K562 (cell line): ENCODE results near the gene PMFBP1. TPM values are rescaled to one million over a fixed set of nuclear protein-coding genes. Genes with fewer than 3 reads are reported as not detected.

Source experiments
- ARID3B ChIP-seq: fragments of 250-450 bp; sonication (Bioruptor Pico); IDR thresholded peaks from 2 replicates; pipeline ENCODE4 v1.4.0; 2020; ENCODE audit warnings: borderline replicate concordance
- ARNT ChIP-seq, 2 experiments: fragments of 450-650 bp; IDR thresholded peaks; 2 replicates each; pipeline ENCODE4 v1.6.1; 2016; ENCODE audit warnings: mild to moderate bottlenecking in 1 of 2
- HDAC1 ChIP-seq, 2 experiments: fragments of 450-650 bp; IDR thresholded peaks; 2 replicates each; pipeline ENCODE4 v1.6.1; 2016 to 2017; ENCODE audit warnings: inconsistent platforms in 1 of 2, mild to moderate bottlenecking in 1 of 2, moderate library complexity in 1 of 2
- HDAC2 ChIP-seq: fragments of 450-650 bp; IDR thresholded peaks from 2 replicates; pipeline ENCODE4 v1.6.1; 2016; ENCODE audit warnings: mild to moderate bottlenecking
- HMGN3 ChIP-seq: IDR thresholded peaks from 2 replicates; pipeline ENCODE4 v1.6.1; 2011; ENCODE audit warnings: borderline replicate concordance, low read depth, mild to moderate bottlenecking, mixed read lengths, low read length; ENCODE audit not compliant: insufficient read length; ENCODE audit errors: extremely low read depth
- HOXB6 ChIP-seq: fragments of 250-450 bp; sonication (Bioruptor Pico); IDR thresholded peaks from 2 replicates; pipeline ENCODE4 v1.5.1; 2022; ENCODE audit warnings: mild to moderate bottlenecking, borderline replicate concordance
- SRSF9 ChIP-seq: fragments of 200-400 bp; formaldehyde crosslinking; IDR thresholded peaks from 2 replicates; pipeline ENCODE4 v1.6.1; 2017; ENCODE audit warnings: low read depth, low read length, borderline replicate concordance
- SUPT5H ChIP-seq: fragments of 450-650 bp; IDR thresholded peaks from 2 replicates; pipeline ENCODE4 v1.6.1; 2016
- TCF7L2 ChIP-seq: fragments of 150-350 bp; IDR thresholded peaks from 2 replicates; pipeline ENCODE4 v1.6.1; 2016; ENCODE audit warnings: low read depth, mild to moderate bottlenecking, low read length, moderate library complexity
- ZBTB43 ChIP-seq: sonication (generic); formaldehyde crosslinking; IDR thresholded peaks from 2 replicates; pipeline ENCODE4 v1.8.0; 2023; ENCODE audit warnings: mild to moderate bottlenecking, missing genetic modification reagents
- ZNF140 ChIP-seq: fragments of 250-450 bp; sonication (Bioruptor Pico); IDR thresholded peaks from 2 replicates; pipeline ENCODE4 v1.8.0; 2021; ENCODE audit warnings: moderate library complexity, mild to moderate bottlenecking, inconsistent platforms
- ZNF197 ChIP-seq: fragments of 200-800 bp; sonication (Bioruptor generic); IDR thresholded peaks from 2 replicates; pipeline ENCODE4 v1.6.1; 2016; ENCODE audit warnings: low read depth, missing genetic modification characterization, missing compliant biosample characterization
- ZNF445 ChIP-seq: fragments of 250-450 bp; sonication (Bioruptor Pico); IDR thresholded peaks from 2 replicates; pipeline ENCODE4 v1.4.0; 2020; ENCODE audit warnings: low read depth, mild to moderate bottlenecking, moderate library complexity
- ZNF644 ChIP-seq: fragments of 200-800 bp; sonication (Bioruptor generic); IDR thresholded peaks from 2 replicates; pipeline ENCODE4 v1.6.1; 2016; ENCODE audit warnings: low read depth, missing genetic modification characterization, missing compliant biosample characterization
- polyA plus RNA-seq, 8 experiments: library from polyadenylated mRNA; depleted of rRNA in 4 of 8; stranded (reverse) in 5 of 8; unstranded in 3 of 8; fragments of >200 nt; fragmentation: Nextera tagmentation in 2 of 8; fragmentation: Illumina TruSeq in 1 of 8; extraction: Ambion mirVana in 2 of 8; extraction: Trizol in 1 of 8; gene quantifications; 2 replicates each; pipeline versions ENCODE4 v1.2.1 to v1.2.3, GENCODE V29; 2011 to 2014; ENCODE audit warnings: inconsistent platforms in 1 of 8, missing spikeins in 1 of 8
- total RNA-seq, 7 experiments: library from RNA; depleted of rRNA in 6 of 7; stranded (reverse); fragments of >200 nt in 6 of 7; fragmentation: Illumina TruSeq in 2 of 7; extraction: Trizol in 2 of 7; gene quantifications; 2 replicates each; pipeline versions ENCODE4 v1.2.1 to v1.2.3, GENCODE V29; 2011 to 2021; ENCODE audit warnings: low replicate concordance in 1 of 7
- TF ChIP-seq, protein P1 (sequence below): conservative IDR thresholded peaks from 2 replicates; pipeline ENCODE4 v1.6.1; 2011; ENCODE audit warnings: low read depth, mild to moderate bottlenecking, low read length; ENCODE audit not compliant: control insufficient read depth
- TF ChIP-seq, protein P2 (sequence below), 2 experiments: IDR thresholded peaks in 1 of 2; conservative IDR thresholded peaks in 1 of 2; 2 replicates each; pipeline ENCODE4 v1.6.1; 2016; ENCODE audit warnings: low read depth in 2 of 2, mild to moderate bottlenecking in 1 of 2, missing compliant biosample characterization in 1 of 2, missing genetic modification characterization in 1 of 2, moderate library complexity in 1 of 2
- TF ChIP-seq, protein P3 (sequence below): fragments of 450-650 bp; IDR thresholded peaks from 2 replicates; pipeline ENCODE4 v1.6.1; 2016; ENCODE audit warnings: borderline replicate concordance

The PMFBP1 gene
- total and polyA plus RNA-seq, 9 of the 15 experiments (the other 6 are each of a cell fraction or from before 2014, with no cell fraction given): 0.13 to 0.91 (median 0.47) TPM

- TF ChIP-seq, protein P1, sequence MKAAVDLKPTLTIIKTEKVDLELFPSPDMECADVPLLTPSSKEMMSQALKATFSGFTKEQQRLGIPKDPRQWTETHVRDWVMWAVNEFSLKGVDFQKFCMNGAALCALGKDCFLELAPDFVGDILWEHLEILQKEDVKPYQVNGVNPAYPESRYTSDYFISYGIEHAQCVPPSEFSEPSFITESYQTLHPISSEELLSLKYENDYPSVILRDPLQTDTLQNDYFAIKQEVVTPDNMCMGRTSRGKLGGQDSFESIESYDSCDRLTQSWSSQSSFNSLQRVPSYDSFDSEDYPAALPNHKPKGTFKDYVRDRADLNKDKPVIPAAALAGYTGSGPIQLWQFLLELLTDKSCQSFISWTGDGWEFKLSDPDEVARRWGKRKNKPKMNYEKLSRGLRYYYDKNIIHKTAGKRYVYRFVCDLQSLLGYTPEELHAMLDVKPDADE: 0 out of 2 replicates have a peak, but pooled peaks have one; percentile 3
- TF ChIP-seq, protein P2, sequence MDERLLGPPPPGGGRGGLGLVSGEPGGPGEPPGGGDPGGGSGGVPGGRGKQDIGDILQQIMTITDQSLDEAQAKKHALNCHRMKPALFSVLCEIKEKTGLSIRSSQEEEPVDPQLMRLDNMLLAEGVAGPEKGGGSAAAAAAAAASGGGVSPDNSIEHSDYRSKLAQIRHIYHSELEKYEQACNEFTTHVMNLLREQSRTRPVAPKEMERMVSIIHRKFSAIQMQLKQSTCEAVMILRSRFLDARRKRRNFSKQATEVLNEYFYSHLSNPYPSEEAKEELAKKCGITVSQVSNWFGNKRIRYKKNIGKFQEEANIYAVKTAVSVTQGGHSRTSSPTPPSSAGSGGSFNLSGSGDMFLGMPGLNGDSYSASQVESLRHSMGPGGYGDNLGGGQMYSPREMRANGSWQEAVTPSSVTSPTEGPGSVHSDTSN (CRISPR knock-in tag; IDR thresholded peaks at IDR 0.05; ENCODE audit: low read depth): no peak
- TF ChIP-seq, protein P2 (tag; conservative IDR thresholded peaks at IDR 0.05; ENCODE audit: low read depth): peak; percentile 72; the same call in 1 of the 2 replicates
- TF ChIP-seq ZNF140 (no peak), HMGN3 (peak; percentile 36), HDAC1 (IDR thresholded peaks at IDR 0.05) (peak in 1 of 2 experiments; percentile 86; a peak in 1 of 4 replicates), TCF7L2 (no peak), ZNF445 (CRISPR knock-in tag) (no peak), HOXB6 (CRISPR knock-in tag) (no peak), ZNF644 (tag) (no peak), ZNF197 (CRISPR knock-in tag) (no peak), ARNT (IDR thresholded peaks at IDR 0.05) (no peak), SUPT5H (no peak), ZBTB43 (CRISPR knock-in tag) (no peak; the same call in 1 of the 2 replicates), ARID3B (CRISPR knock-in tag) (no peak), SRSF9 (no peak), HDAC2 (0 out of 2 replicates have a peak, but pooled peaks have one; percentile 37)
- TF ChIP-seq, protein P3, sequence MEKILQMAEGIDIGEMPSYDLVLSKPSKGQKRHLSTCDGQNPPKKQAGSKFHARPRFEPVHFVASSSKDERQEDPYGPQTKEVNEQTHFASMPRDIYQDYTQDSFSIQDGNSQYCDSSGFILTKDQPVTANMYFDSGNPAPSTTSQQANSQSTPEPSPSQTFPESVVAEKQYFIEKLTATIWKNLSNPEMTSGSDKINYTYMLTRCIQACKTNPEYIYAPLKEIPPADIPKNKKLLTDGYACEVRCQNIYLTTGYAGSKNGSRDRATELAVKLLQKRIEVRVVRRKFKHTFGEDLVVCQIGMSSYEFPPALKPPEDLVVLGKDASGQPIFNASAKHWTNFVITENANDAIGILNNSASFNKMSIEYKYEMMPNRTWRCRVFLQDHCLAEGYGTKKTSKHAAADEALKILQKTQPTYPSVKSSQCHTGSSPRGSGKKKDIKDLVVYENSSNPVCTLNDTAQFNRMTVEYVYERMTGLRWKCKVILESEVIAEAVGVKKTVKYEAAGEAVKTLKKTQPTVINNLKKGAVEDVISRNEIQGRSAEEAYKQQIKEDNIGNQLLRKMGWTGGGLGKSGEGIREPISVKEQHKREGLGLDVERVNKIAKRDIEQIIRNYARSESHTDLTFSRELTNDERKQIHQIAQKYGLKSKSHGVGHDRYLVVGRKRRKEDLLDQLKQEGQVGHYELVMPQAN: peak; percentile 87; the same call in 1 of the 2 replicates
Measured at GRCh38 chr16:72092832-72093447, 79.0 kb downstream of the PMFBP1 start (continued).
